HG03378 (cell line): Measurements from ENCODE around the gene RFX2.
A peak's percentile ranks its signal among the peaks of the same experiment; 100 is the strongest.
"Not testable (repeated sequence)": the region's sequence is repeated elsewhere in the genome, so short reads cannot be mapped to it uniquely, and the experiment has no call there.

Experiments
- ATAC-seq: cut with Tn5 transposase; IDR thresholded peaks from one replicate; pipeline ENCODE4 v1.9.1; 2021; ENCODE audit warnings: mild to moderate bottlenecking, moderate library complexity; ENCODE audit not compliant: unreplicated experiment

Gene RFX2

DNA sequence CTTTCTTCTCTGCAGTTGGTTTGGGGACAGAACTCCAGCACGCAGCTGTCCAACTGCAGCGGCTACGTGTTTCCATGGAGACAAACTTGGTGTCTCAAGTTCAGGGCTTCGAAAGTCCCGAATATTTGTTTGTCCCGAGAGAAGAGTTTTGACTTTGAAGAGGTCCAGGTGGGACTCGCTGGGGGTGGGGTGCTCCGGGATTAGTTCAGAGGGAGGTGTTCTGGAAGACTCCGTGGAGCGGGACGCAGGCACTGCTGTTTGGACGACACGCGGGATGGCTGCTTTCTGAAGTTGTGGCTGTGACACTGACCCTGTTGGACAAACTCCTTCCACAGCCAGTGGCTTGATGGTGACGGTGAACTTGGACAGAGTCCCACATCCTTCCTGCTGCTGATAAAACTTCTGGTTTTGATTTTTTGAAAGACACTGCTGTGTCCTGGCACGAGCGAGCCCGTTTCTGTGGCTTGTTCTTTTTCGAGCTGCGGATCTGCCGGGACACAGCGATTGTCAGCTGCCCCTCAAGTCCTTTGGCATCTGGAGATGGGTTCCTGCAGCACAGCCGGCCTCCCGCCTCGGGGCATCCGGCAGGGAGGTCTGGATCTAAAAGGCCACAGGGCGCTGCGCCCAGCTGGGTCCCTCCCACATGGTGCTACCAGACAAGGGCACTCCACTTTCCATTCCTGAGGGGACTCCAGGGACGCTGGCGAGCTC, 116.5 kb downstream of the RFX2 start:
- no peak for ATAC-seq

DNA sequence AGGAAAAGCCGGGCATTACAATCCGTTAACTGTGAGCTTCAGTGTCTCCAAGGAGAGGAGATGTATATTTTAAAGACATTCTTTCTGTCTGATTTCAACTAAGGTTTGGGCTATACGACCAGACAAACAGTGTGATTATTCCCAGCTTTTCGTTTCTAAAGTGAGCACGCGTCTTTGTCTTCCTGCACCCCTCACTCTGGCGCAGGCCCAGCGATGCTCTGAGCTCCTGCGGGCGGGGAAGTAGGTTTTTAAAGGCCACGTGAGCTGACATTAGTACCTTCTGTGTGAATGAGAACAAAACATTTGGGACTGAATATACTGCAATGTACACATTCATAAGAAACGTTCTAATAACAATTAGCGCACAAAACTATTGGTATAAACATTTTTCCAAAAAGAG, 117.1 kb downstream of the RFX2 start:
- no peak for ATAC-seq

DNA sequence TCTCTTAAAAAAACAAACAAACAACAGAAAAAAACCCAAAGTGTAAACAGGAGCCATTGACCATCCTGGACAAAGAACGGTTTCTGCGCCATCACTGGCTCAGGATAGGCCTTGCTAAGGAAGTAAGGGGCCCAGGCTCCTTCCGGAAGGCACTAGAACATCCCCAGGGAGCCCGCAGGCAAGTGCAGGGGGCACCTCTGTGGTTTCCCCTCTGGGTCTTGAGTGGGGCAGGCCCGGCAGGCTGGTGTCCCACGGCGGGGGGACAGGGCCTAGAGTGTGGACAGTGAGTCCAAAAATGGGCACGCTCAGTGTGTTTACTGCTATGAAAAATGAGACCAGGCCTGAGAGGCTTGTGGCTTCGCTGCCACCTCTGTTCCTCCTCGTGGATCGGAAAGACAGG, 117.5 kb downstream of the RFX2 start:
- ATAC-seq, result no peak

GRCh38 chr19:5991244-5991838, 119.0 kb downstream of the RFX2 start:
- no peak for ATAC-seq

DNA sequence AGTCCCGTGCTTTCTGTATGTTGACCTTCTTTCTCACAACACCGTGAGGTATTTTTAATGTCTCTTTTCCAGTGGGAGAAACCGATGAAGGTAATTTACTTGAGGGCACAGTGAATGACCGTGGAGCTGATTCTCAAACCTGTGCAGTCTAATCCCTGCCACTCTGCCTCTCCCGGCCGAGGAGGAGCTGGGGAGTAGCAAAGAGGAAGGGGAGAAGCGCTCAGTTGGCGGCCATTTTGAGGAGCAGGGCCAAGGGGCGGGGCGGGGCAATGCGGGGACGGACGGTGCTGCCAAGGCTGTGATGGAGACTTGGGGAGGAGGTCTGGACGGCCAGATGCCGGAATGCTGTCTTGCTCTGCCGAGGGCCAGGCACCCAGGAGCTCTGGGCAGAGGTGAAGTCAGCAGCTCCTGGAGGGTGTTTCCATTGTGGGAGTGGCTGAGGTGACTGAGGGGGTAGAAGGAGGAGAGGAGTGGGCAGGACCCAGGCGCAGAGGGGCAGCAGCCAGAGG, 120.0 kb downstream of the RFX2 start:
- ATAC-seq, result no peak

- ATAC-seq, result no peak
These were observed 120.8 kb downstream of the RFX2 start for GRCh38 chr19:5989388-5990074.

DNA sequence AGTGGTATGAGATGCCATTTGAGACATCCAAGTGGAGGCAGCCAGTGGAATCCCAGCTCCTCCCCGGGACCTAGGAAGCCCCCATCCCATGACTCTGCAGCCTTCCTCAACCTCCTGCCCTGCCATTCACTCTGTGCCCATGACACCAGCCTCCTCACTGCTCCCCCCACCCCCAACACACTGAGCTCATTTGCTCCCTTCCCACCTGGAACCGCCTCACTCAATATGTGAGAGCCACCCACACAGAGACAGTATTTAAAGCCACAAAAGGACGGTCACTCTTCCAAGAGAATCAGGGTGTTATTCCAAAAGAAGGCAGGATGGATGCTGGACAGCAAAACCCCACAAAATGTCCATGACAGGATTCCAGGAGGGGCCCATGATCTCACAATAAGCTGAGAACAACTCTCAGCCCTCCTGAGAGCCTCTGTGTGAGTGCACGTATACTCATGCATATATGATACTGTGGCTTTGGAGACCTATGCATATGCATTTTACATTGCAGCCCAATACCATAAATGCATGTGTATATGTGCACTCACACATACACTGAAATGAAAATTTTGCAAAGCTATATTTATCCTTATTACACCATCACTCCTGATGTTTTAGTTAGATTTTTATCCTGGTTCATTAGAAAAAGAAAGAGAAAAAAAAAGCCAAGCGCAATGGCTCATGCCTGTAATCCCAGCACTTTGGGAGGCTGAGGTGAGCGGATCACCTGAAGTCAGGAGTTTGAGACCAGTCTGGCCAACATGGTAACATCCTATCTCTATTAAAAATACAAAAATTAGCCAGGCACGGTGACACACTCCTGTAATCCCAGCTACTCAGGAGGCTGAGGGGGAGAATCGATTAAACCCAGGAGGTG, 121.5 kb downstream of the RFX2 start:
- no peak for ATAC-seq

- no peak for ATAC-seq
These were observed 123.1 kb downstream of the RFX2 start for GRCh38 chr19:5987077-5987818.

GRCh38 chr19:5985837-5986236, 124.5 kb downstream of the RFX2 start:
- ATAC-seq, result not testable (repeated sequence)

- ATAC-seq, result no peak
These were observed 125.1 kb downstream of the RFX2 start for GRCh38 chr19:5985098-5985783.

DNA sequence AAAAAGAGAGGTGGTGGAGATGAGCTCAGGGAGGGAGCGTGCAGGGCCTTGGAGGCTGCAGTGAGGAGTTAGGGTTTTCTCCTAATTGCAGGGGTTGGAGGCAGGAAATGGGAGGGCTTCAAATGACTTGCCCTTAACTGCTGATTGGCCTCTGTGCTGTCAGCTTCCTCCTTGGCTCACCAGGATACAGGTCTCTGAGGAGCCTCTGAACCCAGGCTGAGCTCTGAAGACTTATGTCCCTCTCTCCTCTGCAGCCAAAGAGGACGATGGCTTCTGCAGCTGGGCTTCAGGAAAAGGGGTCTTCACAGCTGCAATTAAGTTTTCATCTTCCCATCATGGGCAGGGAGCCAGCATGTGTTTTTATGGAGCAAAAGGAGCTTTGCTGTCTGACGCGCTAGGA, 125.7 kb downstream of the RFX2 start:
- no peak for ATAC-seq

DNA sequence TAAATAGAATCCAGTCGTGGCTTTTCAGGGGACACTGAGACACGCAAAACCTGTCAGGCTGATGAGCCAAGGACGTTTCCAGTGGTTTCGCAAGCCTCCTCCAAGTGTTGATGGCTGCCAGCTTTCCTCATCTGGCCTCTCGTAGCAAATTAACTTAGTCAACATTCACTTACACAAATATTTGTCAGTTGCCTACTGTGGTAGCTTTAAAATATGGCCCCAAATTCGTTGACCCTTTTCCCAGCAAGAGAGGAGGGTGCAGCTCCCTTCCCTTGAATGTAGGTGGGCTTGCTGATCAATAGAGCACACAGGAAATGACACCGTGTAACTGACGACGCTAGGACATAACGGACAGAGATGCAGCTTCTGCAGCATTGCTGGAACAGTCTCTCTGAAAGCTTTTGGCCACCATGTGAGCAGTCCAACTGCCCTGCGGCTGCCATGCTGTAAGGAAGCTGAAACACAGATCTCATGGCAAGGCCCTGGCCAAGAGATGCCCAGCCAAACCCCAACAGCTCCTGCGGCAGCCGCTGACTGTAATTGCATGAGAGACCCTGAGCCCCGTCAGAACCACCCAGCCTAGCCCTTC, 126.8 kb downstream of the RFX2 start:
- no peak for ATAC-seq

DNA sequence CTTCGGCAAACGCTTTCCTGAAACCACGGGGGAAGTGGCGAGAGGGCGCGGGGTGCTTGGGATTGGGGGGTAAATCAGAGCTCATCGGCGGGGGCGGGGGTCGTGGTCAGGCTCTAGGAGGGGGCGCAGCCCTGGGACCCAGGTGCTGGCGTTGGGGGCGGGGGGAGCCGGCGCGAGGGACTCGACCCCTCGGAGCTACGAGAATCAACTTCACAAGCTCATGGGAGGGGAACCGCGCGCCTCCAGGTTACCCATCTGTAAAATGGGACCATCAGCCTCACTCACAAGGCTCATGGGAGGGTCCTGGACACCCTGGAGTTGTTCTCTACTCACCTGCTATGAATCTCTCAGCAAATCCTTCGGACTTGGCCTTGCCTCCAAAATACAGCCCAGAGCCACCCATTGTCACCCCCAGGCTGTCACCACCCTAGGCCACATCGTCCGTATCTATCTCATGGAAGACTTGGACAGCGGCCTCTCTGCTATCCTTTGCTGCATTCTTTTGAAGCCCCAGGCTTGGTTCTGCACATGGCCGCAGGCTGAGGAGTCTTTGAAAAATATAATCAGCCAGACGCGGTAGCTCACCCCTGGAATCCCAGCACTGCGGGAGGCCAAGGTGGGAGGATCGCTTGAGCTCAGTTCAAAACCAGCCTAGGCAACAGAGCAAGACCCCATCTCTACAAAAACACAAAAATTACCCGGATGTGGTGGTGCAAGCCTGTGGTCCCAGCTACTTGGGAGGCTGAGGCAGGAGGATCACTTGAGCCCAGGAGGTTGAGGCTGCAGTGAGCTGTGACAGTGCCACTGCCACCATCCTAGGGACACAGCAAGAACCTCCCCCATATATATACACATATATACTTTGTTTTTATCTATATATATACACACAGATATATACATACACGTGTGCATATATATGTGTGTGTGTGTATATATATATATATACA, 131.4 kb downstream of the RFX2 start:
- no peak for ATAC-seq

- ATAC-seq, result peak; percentile 75
These were observed 132.3 kb downstream of the RFX2 start, which contains the start of gene RANBP3 for GRCh38 chr19:5977785-5978605. Gene RANBP3, minus strand, starts transcription at chr19:5978140. Its CDS starts 58 bp downstream, at chr19:5978082.

DNA sequence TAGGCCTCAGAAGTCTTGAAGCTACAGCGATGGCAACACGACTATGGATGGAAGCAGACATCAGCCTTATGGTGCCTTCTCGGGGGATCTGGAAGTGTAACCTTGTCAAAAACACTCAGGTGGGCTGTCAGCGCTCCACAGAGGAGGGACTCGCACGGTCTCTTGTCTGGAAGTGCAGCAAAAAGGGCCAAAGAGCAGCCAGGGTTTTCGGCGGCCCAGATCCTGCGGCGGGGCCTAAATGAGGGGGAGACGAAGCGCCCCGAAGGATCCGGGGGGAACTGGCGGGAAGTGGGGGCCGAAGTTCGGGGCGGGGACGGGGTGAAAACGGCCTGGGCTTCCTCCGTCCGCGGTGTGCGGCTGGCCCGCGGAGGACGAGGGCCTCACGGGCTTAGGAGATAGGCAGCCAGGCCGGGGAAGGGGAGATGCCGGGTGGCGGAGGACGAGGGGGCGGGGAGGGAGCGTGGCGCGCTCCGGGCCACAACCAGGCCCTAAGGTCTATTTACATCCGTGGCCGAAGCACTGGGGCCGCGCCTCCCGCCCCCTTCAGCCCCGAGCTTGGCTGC, 133.0 kb downstream of the RFX2 start:
- peak; percentile 9 for ATAC-seq

DNA sequence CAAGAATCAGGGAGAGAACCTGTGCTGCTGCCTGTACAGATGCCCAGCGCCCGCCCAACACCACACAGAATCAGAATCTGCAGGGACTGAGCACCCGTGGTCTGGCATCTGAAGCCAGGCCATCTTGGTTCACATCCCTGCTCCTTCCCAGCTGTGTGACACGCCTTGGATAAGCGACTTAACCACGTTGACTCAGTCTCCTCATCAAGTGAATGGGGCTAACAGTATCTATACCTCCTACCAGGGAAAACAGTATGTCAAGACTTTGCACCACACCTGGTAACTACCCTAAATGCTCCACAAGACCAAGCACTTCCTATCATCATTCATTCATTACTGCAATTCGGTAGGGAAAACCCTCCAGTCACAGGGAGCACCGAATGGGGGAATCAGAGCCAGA, 133.5 kb downstream of the RFX2 start:
- ATAC-seq, result no peak

GRCh38 chr19:5975388-5975728, 134.9 kb downstream of the RFX2 start:
- ATAC-seq, result no peak
